ENCODE measurements around the gene GABRB3. TPM values are rescaled to one million over a fixed set of nuclear protein-coding genes. Genes with fewer than 3 reads are reported as not detected.

GABRB3 gene
- polyA plus RNA-seq, 1 donor from 2014 or later: 78.3 TPM

GRCh38 chr15:26738996-26739395 lies 33.9 kb downstream of the GABRB3 start:
- Histone ChIP-seq H2AFZ (ENCODE audit: low read depth, low read length) (no peak overlapping the region), H3F3A (ENCODE audit: insufficient read depth, low read length, poor library complexity, severe bottlenecking) (no peaks in the 10 kb centered on the region), H3K9me3 (ENCODE audit: low read length) (peaks cover 5% of the 10 kb centered on the region), H3K36me3 (ENCODE audit: insufficient read depth, low read length) (peaks cover 2% of the 10 kb centered on the region), H3K4me3 (ENCODE audit: low read length) (no peak overlapping the region), H3K4me2 (ENCODE audit: low read length) (no peak overlapping the region), H3K27ac (ENCODE audit: low read length) (no peak overlapping the region), H4K20me1 (ENCODE audit: insufficient read depth) (no peaks in the 10 kb centered on the region), H3K27me3 (ENCODE audit: insufficient read depth, low read depth, low read length) (no peaks in the 10 kb centered on the region), H3K79me2 (replicated peaks; ENCODE audit: insufficient read depth, low read length) (peaks cover 9% of the 10 kb centered on the region), H3K9ac (ENCODE audit: low read length) (no peak overlapping the region), H3K9me2 (ENCODE audit: insufficient read depth, low read length) (no peaks in the 10 kb centered on the region)
- TF ChIP-seq EZH2 (IDR thresholded peaks at IDR 0.05; ENCODE audit: borderline replicate concordance, insufficient read depth, low read length, poor library complexity, severe bottlenecking) (no peak), TAF1 (IDR thresholded peaks at IDR 0.05; ENCODE audit: low read depth) (no peak), REST (IDR thresholded peaks at IDR 0.05; ENCODE audit: borderline replicate concordance) (no peak), SMC3 (conservative IDR thresholded peaks at IDR 0.05; ENCODE audit: poor library complexity) (no peak), POLR2AphosphoS5 (IDR thresholded peaks at IDR 0.05) (no peak), MXI1 (conservative IDR thresholded peaks at IDR 0.05; ENCODE audit: poor library complexity, severe bottlenecking) (no peak), CTCF (IDR thresholded peaks at IDR 0.05; ENCODE audit: poor library complexity, severe bottlenecking) (no peak), EP300 (conservative IDR thresholded peaks at IDR 0.05; ENCODE audit: poor library complexity, severe bottlenecking) (no peak), RAD21 (conservative IDR thresholded peaks at IDR 0.05) (no peak)

- no peak overlapping the region for H3K27ac ChIP-seq (ENCODE audit: low read length)
- H3K4me3 ChIP-seq (ENCODE audit: low read length): no peak overlapping the region
- H3K9me3 ChIP-seq (ENCODE audit: low read length): peaks cover 15% of the 10 kb centered on the region
- no peak overlapping the region for H3K4me2 ChIP-seq (ENCODE audit: low read length)
- H3K79me2 ChIP-seq (replicated peaks; ENCODE audit: insufficient read depth, low read length): peaks cover 21% of the 10 kb centered on the region
- H3K36me3 ChIP-seq (ENCODE audit: insufficient read depth, low read length): peaks cover 8% of the 10 kb centered on the region
- no peak overlapping the region for H3K9ac ChIP-seq (ENCODE audit: low read length)
- no peaks in the 10 kb centered on the region for H3F3A ChIP-seq (ENCODE audit: insufficient read depth, low read length, poor library complexity, severe bottlenecking)
- no peaks in the 10 kb centered on the region for H3K9me2 ChIP-seq (ENCODE audit: insufficient read depth, low read length)
- TF ChIP-seq MXI1 (conservative IDR thresholded peaks at IDR 0.05; ENCODE audit: poor library complexity, severe bottlenecking) (no peak), TAF1 (IDR thresholded peaks at IDR 0.05; ENCODE audit: low read depth) (no peak), REST (IDR thresholded peaks at IDR 0.05; ENCODE audit: borderline replicate concordance) (no peak), RAD21 (conservative IDR thresholded peaks at IDR 0.05) (no peak), POLR2AphosphoS5 (IDR thresholded peaks at IDR 0.05) (no peak), EZH2 (IDR thresholded peaks at IDR 0.05; ENCODE audit: borderline replicate concordance, insufficient read depth, low read length, poor library complexity, severe bottlenecking) (no peak), EP300 (conservative IDR thresholded peaks at IDR 0.05; ENCODE audit: poor library complexity, severe bottlenecking) (no peak), CTCF (IDR thresholded peaks at IDR 0.05; ENCODE audit: poor library complexity, severe bottlenecking) (no peak), SMC3 (conservative IDR thresholded peaks at IDR 0.05; ENCODE audit: poor library complexity) (no peak)
- no peaks in the 10 kb centered on the region for H3K27me3 ChIP-seq (ENCODE audit: insufficient read depth, low read depth, low read length)
- H4K20me1 ChIP-seq (ENCODE audit: insufficient read depth): no peaks in the 10 kb centered on the region
- no peak overlapping the region for H2AFZ ChIP-seq (ENCODE audit: low read depth, low read length)
Observed at GRCh38 chr15:26736502-26737248, 36.2 kb downstream of the GABRB3 start.
